Calu3 (cell line): Measurements from ENCODE around the gene INHBE. TPM values are rescaled to one million over a fixed set of nuclear protein-coding genes. Genes with fewer than 3 reads are reported as not detected.
"Not testable (repeated sequence)": the region's sequence is repeated elsewhere in the genome, so short reads cannot be mapped to it uniquely, and the experiment has no call there.

Experiments used
- Bru-seq: library from RNA; stranded (reverse); fragments of 400-500 nt; gene quantifications from one replicate; lab custom pipeline; 2021; lab: Mats Ljungman, UMichigan
- BruChase-seq, 2 experiments: library from RNA; stranded (reverse); fragments of 400-500 nt; gene quantifications; one replicate each; lab custom pipeline; 2021; lab: Mats Ljungman, UMichigan
- BruUV-seq: library from RNA; stranded (reverse); fragments of 400-500 nt; replicated peaks from 2 replicates; lab custom pipeline; 2021; lab: Mats Ljungman, UMichigan
- CTCF ChIA-PET: fragments of 300-600 bp; sonication (Branson Sonifier 250); formaldehyde crosslinking; loops from one replicate; lab custom pipeline; 2022; ENCODE audit warnings: antibody characterized with exemption; lab: Charles Lee
- DNase-seq: peaks from one replicate; pipeline ENCODE4 v3.0.0; 2022
- H3K27ac Mint-ChIP-seq: one replicate; pipeline ENCODE4 v1.8.0; 2022; ENCODE audit warnings: mixed read lengths; ENCODE audit not compliant: unreplicated experiment
- H3K27me3 Mint-ChIP-seq: one replicate; pipeline ENCODE4 v1.8.0; 2022; ENCODE audit warnings: mixed read lengths; ENCODE audit not compliant: unreplicated experiment
- H3K36me3 Mint-ChIP-seq: one replicate; pipeline ENCODE4 v1.8.0; 2022; ENCODE audit warnings: mild to moderate bottlenecking, moderate library complexity, mixed read lengths; ENCODE audit not compliant: insufficient read depth, unreplicated experiment
- H3K4me1 Mint-ChIP-seq: one replicate; pipeline ENCODE4 v1.8.0; 2022; ENCODE audit warnings: mild to moderate bottlenecking, low read depth, mixed read lengths; ENCODE audit not compliant: unreplicated experiment
- H3K4me3 Mint-ChIP-seq: one replicate; pipeline ENCODE4 v1.8.0; 2022; ENCODE audit warnings: mild to moderate bottlenecking, low read depth, moderate library complexity, mixed read lengths; ENCODE audit not compliant: unreplicated experiment
- H3K9me3 Mint-ChIP-seq: one replicate; pipeline ENCODE4 v1.8.0; 2022; ENCODE audit warnings: low read depth, mixed read lengths; ENCODE audit not compliant: unreplicated experiment
- CTCF ChIP-seq: fragments of 200-600 bp; IDR thresholded peaks from one replicate; pipeline ENCODE4 v1.8.0; 2022; ENCODE audit warnings: antibody characterized with exemption; ENCODE audit not compliant: unreplicated experiment
- intact Hi-C: fragments of 100-400 bp; cut with micrococcal nuclease; formaldehyde crosslinking; loops from one replicate; pipeline ENCODE4 v1.10.0; 2022; ENCODE audit not compliant: unreplicated experiment
- long read RNA-seq: library from polyadenylated mRNA; stranded (forward); transcript quantifications from one replicate; pipeline ENCODE4 v2.0.0, GENCODE V29; 2022
- total RNA-seq: library from RNA; stranded (reverse); gene quantifications from 2 replicates; pipeline ENCODE4 v1.2.3, GENCODE V29; 2022

INHBE gene
- total RNA-seq = 0.38 and 0.64 TPM in 2 replicates
- Bru-seq, nascent RNA = percentile 26 among the genes with signal in this experiment
- percentile 33 among the genes with signal in this experiment for BruChase-seq, experiment 1, labeled RNA remaining after a 6-hour chase
- BruChase-seq, experiment 2, labeled RNA remaining after a 2-hour chase = percentile 33 among the genes with signal in this experiment
- long read RNA-seq = 0 reads

GRCh38 chr12:57454566-57455373 lies at the start of gene INHBE:
Gene INHBE, plus strand, starts transcription at chr12:57455307. Its CDS starts 230 bp downstream, at chr12:57455537.
- DNase-seq = peak; percentile 58
- H3K4me3 Mint-ChIP-seq = peak within 1 kb of the TSS; percentile 8
- CTCF ChIA-PET = interaction anchor here (0.6 to 2.9 kb wide), 9 partner anchors 11 to 193 kb away, joined by 3 to 16 read pairs (median 5); no protein-coding TSS in a partner anchor
- no TSS peak for BruUV-seq
- no peaks in the 10 kb centered on the region for H3K9me3 Mint-ChIP-seq
- TF ChIP-seq CTCF = no peak
- intact Hi-C loops = loop anchor here (5.0 to 10.0 kb wide), 2 partner anchors 170 to 242 kb away; no protein-coding TSS in a partner anchor
- H3K27ac Mint-ChIP-seq = peak within 1 kb of the TSS; percentile 21
- peaks cover 22% of the 10 kb centered on the region for H3K36me3 Mint-ChIP-seq
- peaks cover 29% of the 10 kb centered on the region for H3K27me3 Mint-ChIP-seq
- peaks cover 46% of the 10 kb centered on the region for H3K4me1 Mint-ChIP-seq

GRCh38 chr12:57410534-57410933 lies 44.6 kb upstream of the INHBE start:
- no peaks in the 10 kb centered on the region for H3K4me1 Mint-ChIP-seq
- DNase-seq = no peak
- no peak overlapping the region for H3K27ac Mint-ChIP-seq
- CTCF ChIA-PET = interaction anchor here (0.6 kb wide), 1 partner anchor 380 kb away, joined by 3 read pairs; no protein-coding TSS in a partner anchor
- H3K4me3 Mint-ChIP-seq = no peak overlapping the region
- BruUV-seq = no TSS peak
- intact Hi-C loops = no loop called here
- H3K36me3 Mint-ChIP-seq = no peaks in the 10 kb centered on the region
- no peaks in the 10 kb centered on the region for H3K27me3 Mint-ChIP-seq
- H3K9me3 Mint-ChIP-seq = no peaks in the 10 kb centered on the region
- TF ChIP-seq CTCF = no peak

- H3K4me3 Mint-ChIP-seq, H3K9me3 Mint-ChIP-seq, H3K4me1 Mint-ChIP-seq, BruUV-seq, DNase-seq, H3K36me3 Mint-ChIP-seq, H3K27me3 Mint-ChIP-seq, H3K27ac Mint-ChIP-seq, intact Hi-C loops: not testable (repeated sequence)
- CTCF ChIA-PET = interaction anchor here (0.6 kb wide), 1 partner anchor 101 kb away, joined by 3 read pairs; no protein-coding TSS in a partner anchor
Measured at GRCh38 chr12:57414160-57414559, 40.9 kb upstream of the INHBE start.

- no peak for DNase-seq
- no peak for TF ChIP-seq CTCF
- Mint-ChIP-seq H3K27ac (no peak overlapping the region), H3K27me3 (no peaks in the 10 kb centered on the region), H3K36me3 (peaks cover 5% of the 10 kb centered on the region), H3K4me1 (peaks cover 15% of the 10 kb centered on the region), H3K9me3 (no peaks in the 10 kb centered on the region), H3K4me3 (no peak overlapping the region)
- BruUV-seq = no TSS peak
- intact Hi-C loops = no loop called here
- CTCF ChIA-PET = interaction anchor here (0.5 kb wide), 1 partner anchor 164 kb away, joined by 6 read pairs; no protein-coding TSS in a partner anchor
Measured at GRCh38 chr12:57415088-57415487, 40.0 kb upstream of the INHBE start.
